A673 (cell line): ENCODE data around the gene TTLL11.

Source experiments
- EZH2 ChIP-seq: fragments of 200-600 bp; sonication (generic); IDR thresholded peaks from 2 replicates; pipeline ENCODE4 v1.6.1; 2017; ENCODE audit warnings: borderline replicate concordance, low read depth, mild to moderate bottlenecking, mixed read lengths, antibody characterized with exemption, low read length; ENCODE audit not compliant: poor library complexity, severe bottlenecking
- TF ChIP-seq, protein P1 (sequence below): fragments of 300-800, 200-600 bp; sonication (generic); conservative IDR thresholded peaks from 2 replicates; pipeline ENCODE4 v1.5.1; 2017; ENCODE audit warnings: low read depth, mild to moderate bottlenecking, antibody characterized with exemption, low read length, moderate library complexity, mixed read lengths

DNA sequence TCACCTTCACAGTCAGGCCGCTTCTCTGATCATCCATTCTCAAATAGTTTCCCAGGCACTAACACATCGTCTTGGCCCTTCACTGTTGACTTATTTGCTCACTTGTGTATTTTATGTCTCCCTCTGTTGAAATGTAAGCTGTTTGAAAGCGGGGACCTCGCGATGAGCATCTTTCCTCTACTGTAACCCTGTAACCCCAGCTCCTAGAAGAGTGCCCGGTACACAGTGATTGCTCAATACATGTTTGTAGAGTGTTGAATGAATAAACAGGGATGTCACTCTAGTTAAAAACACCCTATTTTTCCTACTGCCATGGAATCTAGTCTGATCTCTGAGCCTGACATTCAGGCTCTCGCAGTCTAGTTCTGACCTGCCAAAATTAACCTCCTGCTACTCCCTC is 150.8 kb downstream of the TTLL11 start:
- TF ChIP-seq, protein P1, sequence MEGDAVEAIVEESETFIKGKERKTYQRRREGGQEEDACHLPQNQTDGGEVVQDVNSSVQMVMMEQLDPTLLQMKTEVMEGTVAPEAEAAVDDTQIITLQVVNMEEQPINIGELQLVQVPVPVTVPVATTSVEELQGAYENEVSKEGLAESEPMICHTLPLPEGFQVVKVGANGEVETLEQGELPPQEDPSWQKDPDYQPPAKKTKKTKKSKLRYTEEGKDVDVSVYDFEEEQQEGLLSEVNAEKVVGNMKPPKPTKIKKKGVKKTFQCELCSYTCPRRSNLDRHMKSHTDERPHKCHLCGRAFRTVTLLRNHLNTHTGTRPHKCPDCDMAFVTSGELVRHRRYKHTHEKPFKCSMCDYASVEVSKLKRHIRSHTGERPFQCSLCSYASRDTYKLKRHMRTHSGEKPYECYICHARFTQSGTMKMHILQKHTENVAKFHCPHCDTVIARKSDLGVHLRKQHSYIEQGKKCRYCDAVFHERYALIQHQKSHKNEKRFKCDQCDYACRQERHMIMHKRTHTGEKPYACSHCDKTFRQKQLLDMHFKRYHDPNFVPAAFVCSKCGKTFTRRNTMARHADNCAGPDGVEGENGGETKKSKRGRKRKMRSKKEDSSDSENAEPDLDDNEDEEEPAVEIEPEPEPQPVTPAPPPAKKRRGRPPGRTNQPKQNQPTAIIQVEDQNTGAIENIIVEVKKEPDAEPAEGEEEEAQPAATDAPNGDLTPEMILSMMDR = no peak
- TF ChIP-seq EZH2 = no peak
